Endodermal cell (in vitro differentiated cells): Measurements from ENCODE around the gene ARHGAP42. TPM values are rescaled to one million over a fixed set of nuclear protein-coding genes. Genes with fewer than 3 reads are reported as not detected.

Experiments used
- DNase-seq: peaks from one replicate; pipeline ENCODE4 v3.0.0-alpha.2; 2017
- H3K27ac ChIP-seq: 2 replicates; pipeline ENCODE4 v1.5.1; 2013; ENCODE audit warnings: mild to moderate bottlenecking, low read depth, low read length, moderate library complexity
- H3K27me3 ChIP-seq: 2 replicates; pipeline ENCODE4 v1.6.1; 2013; ENCODE audit warnings: mild to moderate bottlenecking, low read length, moderate library complexity; ENCODE audit not compliant: insufficient read depth, control insufficient read depth, poor library complexity, severe bottlenecking
- H3K36me3 ChIP-seq: 2 replicates; pipeline ENCODE4 v1.7.0; 2013; ENCODE audit warnings: mild to moderate bottlenecking, low read length, moderate library complexity; ENCODE audit not compliant: control insufficient read depth, insufficient read depth
- H3K4me1 ChIP-seq: one replicate; pipeline ENCODE4 v1.7.0; 2013; ENCODE audit warnings: low read length; ENCODE audit not compliant: control insufficient read depth, insufficient read depth
- H3K4me3 ChIP-seq: 2 replicates; pipeline ENCODE4 v1.5.1; 2013; ENCODE audit warnings: mild to moderate bottlenecking, low read length, moderate library complexity
- H3K9ac ChIP-seq: 2 replicates; pipeline ENCODE4 v1.6.1; 2013; ENCODE audit warnings: mild to moderate bottlenecking, low read length, moderate library complexity; ENCODE audit not compliant: poor library complexity, severe bottlenecking; ENCODE audit errors: extremely low read depth
- H3K9me3 ChIP-seq: 2 replicates; pipeline ENCODE4 v1.6.1; 2013; ENCODE audit warnings: mild to moderate bottlenecking, low read length, moderate library complexity; ENCODE audit not compliant: control insufficient read depth
- H3K27ac Mint-ChIP-seq: 2 replicates; pipeline ENCODE4 v1.8.0; 2020; ENCODE audit warnings: mixed read lengths
- H3K27me3 Mint-ChIP-seq: 2 replicates; pipeline ENCODE4 v1.8.0; 2021; ENCODE audit warnings: mild to moderate bottlenecking, mixed read lengths; ENCODE audit not compliant: insufficient read depth
- H3K36me3 Mint-ChIP-seq: 2 replicates; pipeline ENCODE4 v1.8.0; 2020; ENCODE audit warnings: low read depth, mixed read lengths
- H3K4me1 Mint-ChIP-seq: 2 replicates; pipeline ENCODE4 v1.8.0; 2020; ENCODE audit warnings: mixed read lengths
- H3K4me3 Mint-ChIP-seq: 2 replicates; pipeline ENCODE4 v1.8.0; 2020; ENCODE audit warnings: mild to moderate bottlenecking, moderate library complexity, mixed read lengths
- H3K9me3 Mint-ChIP-seq: 2 replicates; pipeline ENCODE4 v1.8.0; 2020; ENCODE audit warnings: mild to moderate bottlenecking, mixed read lengths
- WGBS, 2 experiments: methylation state at CpG; one replicate each; pipeline versions ENCODE4 v1.1.5 to v1.1.7; 2013; ENCODE audit warnings: missing lambda C conversion rate in 2 of 2, mixed read lengths in 1 of 2; ENCODE audit not compliant: insufficient coverage in 1 of 2, insufficient read length in 1 of 2; 5-methylcytosine and 5-hydroxymethylcytosine counted together
- total RNA-seq, 2 donors: library from RNA; stranded (reverse); fragmentation: NEBNext Ultra II Directional in 1 of 2; extraction: Animal tissue kit (Norgen Biotek cat#: 25700) in 1 of 2; gene quantifications; 2 replicates in 1 of 2; 3 replicates in 1 of 2; pipeline ENCODE4 v1.2.1, GENCODE V29; 2021
- TF ChIP-seq, protein P1 (sequence below): fragments of 200-600 bp; sonication (generic); conservative IDR thresholded peaks from 2 replicates; pipeline ENCODE4 v1.5.0; 2021; ENCODE audit warnings: antibody characterized with exemption, mild to moderate bottlenecking

Gene ARHGAP42
- total RNA-seq, 2 donors from 2014 or later, result 164 to 176 TPM

DNA sequence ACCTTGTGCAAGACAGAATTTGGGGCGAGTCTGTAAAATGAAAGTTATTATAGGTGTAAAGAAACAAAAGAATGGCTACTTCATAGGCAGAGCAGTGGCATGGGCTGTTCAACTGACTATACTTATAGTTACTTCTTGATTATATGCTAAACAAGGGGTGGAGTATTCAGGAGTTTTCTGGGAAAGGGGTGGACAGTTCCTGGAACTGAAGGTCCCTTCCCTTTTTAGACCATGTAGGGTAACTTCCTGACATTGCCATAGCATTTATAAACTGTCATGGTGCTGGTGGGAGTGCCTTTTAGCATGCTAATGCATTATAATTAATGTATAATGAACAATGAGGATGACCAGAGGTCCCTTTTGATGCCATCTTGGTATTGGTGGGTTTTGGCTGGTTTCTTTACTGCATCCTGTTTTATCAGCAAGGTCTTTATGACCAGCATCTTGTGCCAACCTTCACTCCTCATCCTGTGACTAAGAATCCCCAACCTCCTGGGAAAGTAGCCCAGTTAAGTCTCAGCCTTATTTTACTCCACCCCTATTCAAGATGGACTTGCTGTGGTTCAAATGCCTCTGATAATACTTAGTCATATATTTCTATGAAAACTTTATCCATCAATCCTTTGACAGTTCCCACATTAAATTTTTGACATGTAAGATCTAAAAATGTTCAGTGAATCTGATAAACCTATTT is 118.6 kb downstream of the ARHGAP42 start:
- no peak overlapping the region for H3K4me3 Mint-ChIP-seq
- Histone ChIP-seq H3K9ac (no peak overlapping the region), H3K36me3 (peaks cover 17% of the 10 kb centered on the region), H3K27me3 (no peaks in the 10 kb centered on the region), H3K27ac (no peak overlapping the region), H3K4me1 (peaks cover 11% of the 10 kb centered on the region), H3K4me3 (no peak overlapping the region), H3K9me3 (no peaks in the 10 kb centered on the region)
- H3K27ac Mint-ChIP-seq, result no peak overlapping the region
- H3K27me3 Mint-ChIP-seq, result no peaks in the 10 kb centered on the region
- peaks cover 32% of the 10 kb centered on the region for H3K36me3 Mint-ChIP-seq
- 84 to 100% methylated on average over 1 of the region's 1 CpG for WGBS, 2 experiments
- TF ChIP-seq, protein P1, sequence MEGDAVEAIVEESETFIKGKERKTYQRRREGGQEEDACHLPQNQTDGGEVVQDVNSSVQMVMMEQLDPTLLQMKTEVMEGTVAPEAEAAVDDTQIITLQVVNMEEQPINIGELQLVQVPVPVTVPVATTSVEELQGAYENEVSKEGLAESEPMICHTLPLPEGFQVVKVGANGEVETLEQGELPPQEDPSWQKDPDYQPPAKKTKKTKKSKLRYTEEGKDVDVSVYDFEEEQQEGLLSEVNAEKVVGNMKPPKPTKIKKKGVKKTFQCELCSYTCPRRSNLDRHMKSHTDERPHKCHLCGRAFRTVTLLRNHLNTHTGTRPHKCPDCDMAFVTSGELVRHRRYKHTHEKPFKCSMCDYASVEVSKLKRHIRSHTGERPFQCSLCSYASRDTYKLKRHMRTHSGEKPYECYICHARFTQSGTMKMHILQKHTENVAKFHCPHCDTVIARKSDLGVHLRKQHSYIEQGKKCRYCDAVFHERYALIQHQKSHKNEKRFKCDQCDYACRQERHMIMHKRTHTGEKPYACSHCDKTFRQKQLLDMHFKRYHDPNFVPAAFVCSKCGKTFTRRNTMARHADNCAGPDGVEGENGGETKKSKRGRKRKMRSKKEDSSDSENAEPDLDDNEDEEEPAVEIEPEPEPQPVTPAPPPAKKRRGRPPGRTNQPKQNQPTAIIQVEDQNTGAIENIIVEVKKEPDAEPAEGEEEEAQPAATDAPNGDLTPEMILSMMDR, result no peak
- H3K9me3 Mint-ChIP-seq, result no peaks in the 10 kb centered on the region
- no peak for DNase-seq
- H3K4me1 Mint-ChIP-seq, result peaks cover 33% of the 10 kb centered on the region

DNA sequence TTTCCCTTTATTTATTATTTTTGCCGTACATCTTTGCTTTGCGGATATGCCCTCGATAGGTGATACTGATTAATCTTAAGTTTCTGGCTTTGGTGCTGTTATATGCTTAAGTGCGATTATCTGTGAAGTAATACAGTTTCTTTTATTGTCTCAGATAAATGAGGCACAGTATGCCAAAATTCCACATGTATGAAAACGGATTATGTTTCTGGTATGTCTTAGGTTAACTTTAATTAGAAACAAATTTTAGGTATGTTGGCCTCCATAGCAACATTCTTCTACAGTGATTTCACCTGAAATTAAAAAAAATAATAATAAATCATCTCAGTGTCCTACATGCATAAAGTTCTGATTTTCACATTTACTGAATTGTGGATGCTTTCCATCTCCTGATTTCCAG is 119.2 kb downstream of the ARHGAP42 start:
- Mint-ChIP-seq H3K9me3 (no peaks in the 10 kb centered on the region), H3K36me3 (peaks cover 34% of the 10 kb centered on the region), H3K4me1 (peaks cover 36% of the 10 kb centered on the region)

DNA sequence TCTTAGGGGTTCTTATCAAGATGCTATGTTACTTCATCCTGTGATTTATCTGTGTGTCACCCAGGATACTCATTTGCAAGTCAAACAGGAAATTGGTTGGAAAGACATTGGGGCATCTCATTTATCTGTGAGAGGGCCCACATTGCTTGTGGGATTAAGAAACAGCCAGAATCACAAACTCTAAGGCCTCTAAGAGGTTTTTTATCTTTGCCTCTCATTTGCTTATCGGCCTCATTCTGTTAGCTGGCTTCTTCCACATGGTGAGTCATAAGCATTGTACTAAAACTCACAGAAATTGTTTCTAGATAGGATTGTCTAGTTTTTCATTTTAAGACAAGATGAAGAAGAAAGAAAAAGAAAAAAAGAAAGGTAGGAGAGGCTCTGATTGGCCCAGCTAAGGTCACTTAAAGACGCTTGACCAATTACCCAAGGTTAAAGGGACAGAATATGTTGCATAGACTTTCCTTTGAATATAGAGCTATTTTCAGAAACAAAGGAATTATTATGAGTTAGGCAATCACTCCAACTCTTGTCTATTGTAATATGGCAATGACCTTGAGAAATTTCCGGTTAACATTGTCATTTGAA is 121.9 kb downstream of the ARHGAP42 start:
- no peak overlapping the region for H3K27ac ChIP-seq
- H3K4me1 ChIP-seq, result peaks cover 19% of the 10 kb centered on the region
- peaks cover 10% of the 10 kb centered on the region for H3K36me3 ChIP-seq
- peak overlapping the region; percentile 86 for H3K27ac Mint-ChIP-seq
- peaks cover 31% of the 10 kb centered on the region for H3K36me3 Mint-ChIP-seq
- H3K27me3 Mint-ChIP-seq, result no peaks in the 10 kb centered on the region
- 58 to 60% methylated on average over 2 of the region's 3 CpGs for WGBS, 2 experiments
- no peak overlapping the region for H3K4me3 Mint-ChIP-seq
- H3K4me3 ChIP-seq, result no peak overlapping the region
- H3K27me3 ChIP-seq, result no peaks in the 10 kb centered on the region
- DNase-seq, result no peak
- H3K9me3 Mint-ChIP-seq, result no peaks in the 10 kb centered on the region
- H3K9me3 ChIP-seq, result no peaks in the 10 kb centered on the region
- no peak overlapping the region for H3K9ac ChIP-seq
- TF ChIP-seq, protein P1, result no peak
- H3K4me1 Mint-ChIP-seq, result peaks cover 46% of the 10 kb centered on the region

More for the DNA sequence above, 119.2 kb downstream of the ARHGAP42 start:
- no peak overlapping the region for H3K9ac ChIP-seq
- Mint-ChIP-seq H3K27me3 (no peaks in the 10 kb centered on the region), H3K4me3 (no peak overlapping the region), H3K27ac (no peak overlapping the region)
- H3K27me3 ChIP-seq, result no peaks in the 10 kb centered on the region
- TF ChIP-seq, protein P1, result no peak
- peaks cover 14% of the 10 kb centered on the region for H3K4me1 ChIP-seq
- WGBS, 2 experiments, result 96 to 100% methylated on average over 3 to 5 of the region's 5 CpGs
- peaks cover 16% of the 10 kb centered on the region for H3K36me3 ChIP-seq
- no peak for DNase-seq
- no peaks in the 10 kb centered on the region for H3K9me3 ChIP-seq
- H3K4me3 ChIP-seq, result no peak overlapping the region
- H3K27ac ChIP-seq, result no peak overlapping the region
